Peyer's patch (tissue), 4 donors: ENCODE measurements around the gene KLHL17. TPM values are rescaled to one million over a fixed set of nuclear protein-coding genes. Genes with fewer than 3 reads are reported as not detected.
A peak's percentile ranks its signal among the peaks of the same experiment; 100 is the strongest.

Source experiments
- DNase-seq, 3 donors: peaks; one replicate each; pipeline ENCODE4 v3.0.0-alpha.2; 2017 to 2019
- H3K27ac ChIP-seq, 4 donors: fragments of 200-600 bp; sonication (generic); one replicate each; pipeline ENCODE4 v1.5.1; 2016 to 2019
- H3K27me3 ChIP-seq, 2 donors: fragments of 200-600 bp; sonication (generic); one replicate each; pipeline ENCODE4 v1.5.1; 2019
- H3K36me3 ChIP-seq, 3 donors: fragments of 200-600 bp; sonication (generic); one replicate each; pipeline ENCODE4 v1.5.1; 2016 to 2019
- H3K4me1 ChIP-seq, 4 donors: fragments of 200-600 bp; sonication (generic); one replicate each; pipeline ENCODE4 v1.5.1; 2016 to 2019
- H3K4me3 ChIP-seq, 4 donors: fragments of 200-600 bp; sonication (generic); 1 replicate in 3 of 4; 2 replicates in 1 of 4; pipeline ENCODE4 v1.5.1; 2016 to 2019; ENCODE audit warnings: mild to moderate bottlenecking in 1 of 4
- H3K9me3 ChIP-seq, 4 donors: fragments of 200-600 bp; sonication (generic); one replicate each; pipeline ENCODE4 v1.5.1; 2016 to 2019; ENCODE audit warnings: mild to moderate bottlenecking in 1 of 4
- POLR2A ChIP-seq, 2 donors: fragments of 450-650 bp; IDR thresholded peaks; one replicate each; pipeline ENCODE4 v1.5.1; 2017; ENCODE audit warnings: antibody characterized with exemption in 2 of 2, mild to moderate bottlenecking in 2 of 2, moderate library complexity in 2 of 2
- total RNA-seq, 4 donors: library from RNA; depleted of rRNA; stranded (reverse); fragments of >200 nt; gene quantifications; one replicate each; pipeline ENCODE4 v1.1.0, GENCODE V29; 2016
- TF ChIP-seq, protein P1 (sequence below), 6 experiments: fragments of 450-650 bp in 4 of 6; fragments of 200-600 bp in 2 of 6; sonication (generic) in 1 of 6; IDR thresholded peaks; one replicate each; pipeline ENCODE4 v1.5.1; 2017 to 2019; ENCODE audit warnings: antibody characterized with exemption in 6 of 6, mild to moderate bottlenecking in 3 of 6, moderate library complexity in 1 of 6

The KLHL17 gene
- 10 to 100 TPM; 14.9 to 17.0 (median 15.8) TPM for total RNA-seq

DNA sequence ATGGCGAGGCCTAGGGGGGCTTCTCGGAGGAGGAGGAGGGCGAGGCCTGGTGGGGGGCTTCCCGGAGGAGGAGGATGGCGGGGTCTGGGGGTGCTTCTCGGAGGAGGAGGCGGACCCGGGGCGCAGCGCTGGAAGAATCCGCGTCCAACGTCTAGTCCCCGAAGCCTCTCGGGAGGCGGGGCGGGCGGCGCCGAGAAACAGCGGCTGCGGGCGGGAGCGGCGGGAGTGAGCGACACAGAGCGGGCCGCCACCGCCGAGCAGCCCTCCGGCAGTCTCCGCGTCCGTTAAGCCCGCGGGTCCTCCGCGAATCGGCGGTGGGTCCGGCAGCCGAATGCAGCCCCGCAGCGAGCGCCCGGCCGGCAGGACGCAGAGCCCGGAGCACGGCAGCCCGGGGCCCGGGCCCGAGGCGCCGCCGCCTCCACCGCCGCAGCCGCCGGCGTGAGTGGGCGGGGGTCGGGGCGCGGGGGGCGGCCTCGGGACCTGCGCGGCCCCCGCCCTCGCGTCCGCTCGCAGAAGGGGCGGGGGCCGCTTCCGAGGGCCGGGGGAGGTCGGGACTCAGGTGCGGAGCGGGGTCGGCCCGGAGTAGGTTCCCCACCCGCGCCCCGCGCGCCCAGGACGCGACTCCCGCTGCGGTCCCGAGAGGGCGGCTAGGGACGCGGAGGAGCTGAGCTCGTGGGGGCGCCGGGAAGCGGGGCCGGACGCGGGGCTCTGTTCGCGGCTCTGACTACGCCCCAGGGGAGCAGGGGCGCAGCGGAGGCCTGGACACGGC, at the start of gene KLHL17:
Gene KLHL17, plus strand, starts transcription at position 222 of the 769 bp plus-strand sequence. Its CDS starts 110 bp downstream, at position 332.
- peak; percentile 75 to 89 (median 82) for DNase-seq
- Histone ChIP-seq H3K4me3 (peak within 1 kb of the TSS; percentile 88 to 100 (median 92)), H3K9me3 (no peaks in the 10 kb centered on the region), H3K36me3 (peaks cover 0 to 24% (median 0%) of the 10 kb centered on the region in 3 donors), H3K27ac (peak within 1 kb of the TSS in 2 of 4 donors; percentile 35 to 72), H3K4me1 (peaks cover 5 to 36% (median 24%) of the 10 kb centered on the region in 4 donors), H3K27me3 (no peaks in the 10 kb centered on the region)
- TF ChIP-seq POLR2A (IDR thresholded peaks at IDR 0.05), result no peak
- TF ChIP-seq, protein P1, sequence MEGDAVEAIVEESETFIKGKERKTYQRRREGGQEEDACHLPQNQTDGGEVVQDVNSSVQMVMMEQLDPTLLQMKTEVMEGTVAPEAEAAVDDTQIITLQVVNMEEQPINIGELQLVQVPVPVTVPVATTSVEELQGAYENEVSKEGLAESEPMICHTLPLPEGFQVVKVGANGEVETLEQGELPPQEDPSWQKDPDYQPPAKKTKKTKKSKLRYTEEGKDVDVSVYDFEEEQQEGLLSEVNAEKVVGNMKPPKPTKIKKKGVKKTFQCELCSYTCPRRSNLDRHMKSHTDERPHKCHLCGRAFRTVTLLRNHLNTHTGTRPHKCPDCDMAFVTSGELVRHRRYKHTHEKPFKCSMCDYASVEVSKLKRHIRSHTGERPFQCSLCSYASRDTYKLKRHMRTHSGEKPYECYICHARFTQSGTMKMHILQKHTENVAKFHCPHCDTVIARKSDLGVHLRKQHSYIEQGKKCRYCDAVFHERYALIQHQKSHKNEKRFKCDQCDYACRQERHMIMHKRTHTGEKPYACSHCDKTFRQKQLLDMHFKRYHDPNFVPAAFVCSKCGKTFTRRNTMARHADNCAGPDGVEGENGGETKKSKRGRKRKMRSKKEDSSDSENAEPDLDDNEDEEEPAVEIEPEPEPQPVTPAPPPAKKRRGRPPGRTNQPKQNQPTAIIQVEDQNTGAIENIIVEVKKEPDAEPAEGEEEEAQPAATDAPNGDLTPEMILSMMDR (IDR thresholded peaks at IDR 0.05), result peak in 1 of 6 experiments; percentile 8

DNA sequence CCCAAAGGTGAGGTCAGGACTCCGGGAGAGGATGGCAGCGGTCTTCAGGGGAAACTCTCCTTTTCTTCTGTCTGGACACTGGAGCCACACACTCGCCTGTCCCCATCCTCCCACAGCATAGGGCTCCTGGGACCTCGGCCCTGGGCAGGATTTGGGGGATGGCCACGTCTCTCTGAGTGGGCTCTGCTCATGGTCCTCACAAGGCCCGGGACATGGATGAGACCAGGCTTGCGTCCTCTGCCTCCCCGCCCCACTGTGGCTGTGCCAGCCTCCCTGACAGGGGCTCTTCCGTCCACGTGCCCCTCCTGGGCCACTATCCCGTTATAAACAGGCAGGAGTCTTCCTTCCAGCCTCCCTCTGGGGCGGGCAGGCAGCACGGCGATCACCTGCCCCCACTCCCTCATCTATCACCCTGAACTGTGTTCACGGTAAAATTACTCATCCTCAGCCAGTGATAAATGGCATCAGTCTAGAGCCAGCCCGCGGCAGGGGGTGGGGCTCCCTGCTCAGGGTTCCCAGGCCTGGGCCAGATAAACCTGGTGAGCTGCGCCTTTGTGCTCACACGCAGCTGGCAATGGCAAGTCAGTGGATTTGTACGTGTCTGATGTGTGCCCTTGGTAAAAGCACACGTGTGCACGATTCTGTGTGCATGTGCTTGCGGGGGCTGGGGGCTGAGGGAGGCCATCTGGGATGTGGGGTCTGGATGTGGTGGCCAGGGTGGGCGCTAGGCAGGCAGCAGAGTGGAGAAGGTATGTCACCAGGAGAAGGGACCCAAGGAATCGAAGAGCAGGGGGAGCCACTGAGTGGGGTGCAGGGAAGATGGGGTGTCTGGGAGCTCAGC, 49.3 kb upstream of the KLHL17 start:
- H3K27me3 ChIP-seq, result peaks cover 0 to 9% of the 10 kb centered on the region in 2 donors
- H3K27ac ChIP-seq, result no peak overlapping the region
- no peaks in the 10 kb centered on the region for H3K9me3 ChIP-seq
- no peak overlapping the region for H3K4me3 ChIP-seq
- TF ChIP-seq, protein P1 (IDR thresholded peaks at IDR 0.05), result no peak
- no peak for TF ChIP-seq POLR2A (IDR thresholded peaks at IDR 0.05)
- peaks cover 0 to 39% (median 0%) of the 10 kb centered on the region in 4 donors for H3K4me1 ChIP-seq
- H3K36me3 ChIP-seq, result no peaks in the 10 kb centered on the region
- peak in 2 of 3 donors; percentile 51 to 64 for DNase-seq

DNA sequence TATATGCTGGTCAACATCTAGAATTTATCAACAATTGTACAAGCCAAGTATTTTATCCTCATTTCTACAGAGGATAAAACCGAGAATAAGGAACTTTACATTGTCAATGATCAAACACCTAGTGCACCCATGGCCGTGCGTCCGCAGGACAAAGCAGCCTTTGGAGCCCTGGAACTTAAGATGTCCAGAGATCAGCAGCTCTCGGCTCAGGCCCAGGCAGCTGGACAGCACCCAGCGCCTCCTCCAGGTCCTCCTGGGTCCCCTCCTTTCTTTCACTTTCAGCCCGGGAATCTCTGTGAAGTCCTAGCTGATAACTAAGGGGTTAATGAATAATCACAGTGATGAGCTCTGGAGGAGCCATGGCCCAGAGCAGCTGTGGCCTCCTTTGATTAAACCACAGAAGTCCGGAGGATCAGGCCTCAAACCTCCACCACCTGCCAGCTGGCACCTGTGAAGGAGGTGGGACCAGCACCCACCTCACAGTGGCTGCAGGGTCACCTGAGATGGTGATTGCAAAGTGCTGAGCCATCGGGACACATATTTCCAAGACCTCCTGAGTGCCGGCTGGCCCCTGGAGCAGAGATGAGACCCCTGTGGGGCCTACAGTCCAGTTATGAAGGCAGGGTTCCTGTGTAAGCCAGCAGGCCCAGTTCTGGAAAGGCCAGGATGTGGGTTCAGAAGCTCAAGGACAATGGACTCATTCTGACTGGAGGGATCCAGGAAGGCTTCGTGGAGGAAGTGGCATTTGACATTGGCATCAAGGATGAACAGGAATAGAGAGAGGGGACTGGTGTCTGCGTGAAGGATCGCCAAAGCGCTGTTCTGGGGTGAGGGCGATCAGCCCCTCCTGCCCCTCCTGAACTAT, 48.3 kb upstream of the KLHL17 start:
- DNase-seq, result peak in 2 of 3 donors; percentile 31 to 41
- TF ChIP-seq, protein P1 (IDR thresholded peaks at IDR 0.05), result no peak
- TF ChIP-seq POLR2A (IDR thresholded peaks at IDR 0.05), result no peak
- peaks cover 0 to 35% (median 0%) of the 10 kb centered on the region in 4 donors for H3K4me1 ChIP-seq
- no peak overlapping the region for H3K27ac ChIP-seq
- no peak overlapping the region for H3K4me3 ChIP-seq
- H3K36me3 ChIP-seq, result no peaks in the 10 kb centered on the region
- no peaks in the 10 kb centered on the region for H3K9me3 ChIP-seq
- peaks cover 0 to 13% of the 10 kb centered on the region in 2 donors for H3K27me3 ChIP-seq

DNA sequence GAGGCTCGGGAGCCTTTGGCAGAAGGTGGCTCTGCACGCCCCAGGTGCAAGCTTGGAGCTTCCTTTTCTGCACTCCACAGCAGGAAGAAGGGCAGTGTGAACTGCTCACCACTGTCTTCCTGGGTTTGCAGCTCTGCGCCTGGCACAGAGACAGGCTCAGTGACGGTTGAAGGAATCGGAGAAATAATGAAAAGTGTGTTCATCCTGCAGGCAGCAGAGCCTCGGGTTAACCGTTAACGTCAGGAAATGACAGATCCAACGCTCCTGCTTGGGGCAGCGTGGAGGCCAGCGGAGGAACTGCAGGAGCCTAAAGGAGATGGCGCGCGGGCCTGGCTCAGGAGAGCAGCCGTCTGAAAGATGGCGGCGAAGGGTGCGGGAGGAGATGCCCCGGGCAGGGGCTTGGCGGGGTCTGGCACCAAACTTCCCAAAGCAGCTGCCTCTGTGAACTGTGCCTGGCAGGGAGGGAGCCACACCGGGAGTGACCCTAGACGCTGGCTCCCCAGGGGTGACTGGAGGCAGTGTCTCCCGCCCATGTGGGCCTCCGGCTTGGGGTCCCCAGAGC, 47.6 kb upstream of the KLHL17 start:
- Histone ChIP-seq H3K4me3 (no peak overlapping the region), H3K27ac (no peak overlapping the region), H3K36me3 (no peaks in the 10 kb centered on the region), H3K27me3 (peaks cover 0 to 15% of the 10 kb centered on the region in 2 donors), H3K9me3 (no peaks in the 10 kb centered on the region), H3K4me1 (peaks cover 0 to 39% (median 0%) of the 10 kb centered on the region in 4 donors)
- peak in 2 of 3 donors; percentile 45 to 56 for DNase-seq
- no peak for TF ChIP-seq POLR2A (IDR thresholded peaks at IDR 0.05)
- TF ChIP-seq, protein P1 (IDR thresholded peaks at IDR 0.05), result peak in 3 of 6 experiments; percentile 11 to 57 (median 42)
